Measurements from ENCODE around the gene SDR42E2.

GRCh38 chr16:22165508-22166285, 3.4 kb downstream of the SDR42E2 start:
- no peak for TF ChIP-seq CTCF (IDR thresholded peaks at IDR 0.05)
- TF ChIP-seq POLR2A (IDR thresholded peaks at IDR 0.05) = no peak

Measured in Peyer's patch (tissue), 4 donors.